NT2/D1 (cell line): ENCODE data around the gene PHYKPL.

Experiments
- DNase-seq: peaks from one replicate; pipeline ENCODE4 v3.0.0-alpha.2; 2011; ENCODE audit warnings: low read depth, low spot score
- H3K27me3 ChIP-seq: 2 replicates; pipeline ENCODE4 v1.6.0; 2011; ENCODE audit warnings: mild to moderate bottlenecking; ENCODE audit not compliant: insufficient read length, insufficient read depth
- H3K36me3 ChIP-seq: 2 replicates; pipeline ENCODE4 v1.6.1; 2011; ENCODE audit warnings: mild to moderate bottlenecking, low read length, mixed read lengths; ENCODE audit not compliant: insufficient read depth, insufficient read length
- H3K4me1 ChIP-seq: 2 replicates; pipeline ENCODE4 v1.5.1; 2011; ENCODE audit not compliant: insufficient read depth, insufficient read length
- H3K4me3 ChIP-seq: 2 replicates; pipeline ENCODE4 v1.5.1; 2011; ENCODE audit warnings: low read depth; ENCODE audit not compliant: insufficient read length
- H3K9ac ChIP-seq: 2 replicates; pipeline ENCODE4 v1.6.0; 2011; ENCODE audit warnings: low read depth; ENCODE audit not compliant: insufficient read length
- H3K9me3 ChIP-seq: 2 replicates; pipeline ENCODE4 v1.5.1; 2011; ENCODE audit warnings: mild to moderate bottlenecking, low read length; ENCODE audit not compliant: insufficient read depth
- SUZ12 ChIP-seq: IDR thresholded peaks from 2 replicates; pipeline ENCODE4 v1.6.1; 2011; ENCODE audit not compliant: insufficient read length, insufficient read depth; ENCODE audit errors: extremely low read depth
- YY1 ChIP-seq: IDR thresholded peaks from 2 replicates; pipeline ENCODE4 v1.6.1; 2011; ENCODE audit not compliant: insufficient read length, insufficient read depth
- ZNF274 ChIP-seq: IDR thresholded peaks from 2 replicates; pipeline ENCODE4 v1.6.1; 2011; ENCODE audit warnings: mild to moderate bottlenecking, low read depth, low read length

The PHYKPL gene

DNA sequence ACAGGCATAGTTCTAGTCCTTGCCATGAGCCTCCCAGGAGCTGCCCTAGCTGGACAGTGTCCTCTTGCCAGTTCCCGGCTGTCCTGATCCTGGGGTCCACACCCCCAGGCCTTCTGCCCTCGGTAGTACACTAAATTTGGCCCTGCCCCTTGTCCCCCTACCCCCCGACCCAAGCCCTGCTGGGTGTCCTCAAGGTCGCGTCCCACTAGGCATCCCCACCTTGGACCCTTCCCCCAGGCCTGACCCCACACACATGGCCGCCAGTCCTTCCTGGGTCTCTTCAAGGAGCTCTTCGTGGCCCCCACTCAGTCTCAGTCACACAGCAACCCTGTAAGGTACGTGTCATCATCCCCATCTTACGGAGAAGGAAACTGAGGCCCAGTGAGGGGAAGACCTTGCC, 40.0 kb upstream of the PHYKPL start:
- no peak for TF ChIP-seq ZNF274
- no peak for TF ChIP-seq YY1
- no peak for TF ChIP-seq SUZ12
- Histone ChIP-seq H3K9ac (no peak overlapping the region), H3K4me1 (peaks cover 7% of the 10 kb centered on the region), H3K27me3 (peaks cover 6% of the 10 kb centered on the region), H3K4me3 (no peak overlapping the region), H3K36me3 (no peaks in the 10 kb centered on the region), H3K9me3 (peaks cover 10% of the 10 kb centered on the region; the same call in 1 of the 2 replicates)
- DNase-seq: no peak

DNA sequence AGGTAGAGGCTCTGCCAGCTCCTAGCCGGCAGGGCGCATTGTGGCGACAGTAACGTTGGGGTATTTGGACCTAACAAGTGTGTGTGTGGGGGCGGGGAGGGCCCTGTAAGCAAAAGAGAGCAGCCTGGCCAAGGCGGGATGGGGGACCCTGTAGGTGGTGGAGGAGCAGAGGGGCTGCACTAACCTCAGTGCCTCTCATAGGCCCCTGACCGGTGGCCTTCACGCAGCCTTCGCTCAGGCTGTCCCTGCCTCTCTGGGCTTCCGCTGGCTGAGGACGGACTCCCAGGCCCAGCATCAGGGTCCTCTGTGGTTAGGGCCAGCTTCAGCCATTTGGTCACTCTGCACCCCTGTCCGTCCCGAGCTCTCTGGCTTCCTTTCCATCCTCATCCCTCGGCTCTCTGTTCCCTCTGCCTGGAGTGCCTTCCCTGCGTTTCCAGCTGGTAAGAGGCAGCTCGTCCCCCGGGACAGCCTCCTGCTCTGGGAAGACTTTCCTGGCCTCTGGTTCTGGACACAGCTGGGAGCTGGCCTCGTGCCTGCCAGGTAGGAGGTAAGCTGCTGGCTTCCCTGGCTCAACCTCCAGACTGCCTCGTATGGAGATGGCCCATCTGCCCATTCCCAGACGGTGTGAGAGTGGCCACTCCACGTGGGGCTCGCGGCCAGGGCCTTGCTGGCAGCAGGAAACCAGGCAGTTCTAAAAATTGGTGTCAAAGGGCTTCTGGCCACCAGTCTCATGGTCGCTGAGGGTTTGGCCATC, 39.3 kb upstream of the PHYKPL start:
- no peak overlapping the region for H3K9ac ChIP-seq

DNA sequence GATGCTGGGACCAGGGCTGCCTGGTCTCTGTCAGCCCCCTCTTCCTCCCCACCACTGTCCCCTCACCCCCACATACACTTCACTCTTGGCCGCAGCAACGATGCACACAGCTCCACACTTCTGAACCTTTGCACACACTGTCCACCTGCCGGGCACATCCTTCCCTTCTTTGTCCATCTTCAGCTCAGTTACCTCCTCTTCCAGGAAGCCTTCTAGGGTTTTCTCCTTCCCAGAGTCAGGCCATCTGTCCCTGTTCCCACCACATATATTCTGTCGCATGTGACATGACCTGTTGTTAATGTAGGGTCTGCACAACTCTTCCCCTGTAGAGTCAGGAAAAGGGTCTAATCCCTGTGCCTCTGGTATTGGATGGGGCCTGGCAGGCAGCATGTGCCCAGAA, 38.6 kb upstream of the PHYKPL start:
- no peak overlapping the region for H3K9ac ChIP-seq
- H3K36me3 ChIP-seq: no peaks in the 10 kb centered on the region
- DNase-seq: no peak
- peaks cover 10% of the 10 kb centered on the region; the same call in 1 of the 2 replicates for H3K9me3 ChIP-seq
- H3K27me3 ChIP-seq: peaks cover 3% of the 10 kb centered on the region
- peaks cover 7% of the 10 kb centered on the region for H3K4me1 ChIP-seq
- TF ChIP-seq ZNF274 (no peak), SUZ12 (no peak), YY1 (no peak)
- H3K4me3 ChIP-seq: no peak overlapping the region

More for the DNA sequence above, 39.3 kb upstream of the PHYKPL start:
- peaks cover 3% of the 10 kb centered on the region for H3K27me3 ChIP-seq
- DNase-seq: no peak
- H3K4me3 ChIP-seq: no peak overlapping the region
- no peak for TF ChIP-seq SUZ12
- no peak for TF ChIP-seq YY1
- no peak for TF ChIP-seq ZNF274
- H3K36me3 ChIP-seq: no peaks in the 10 kb centered on the region
- peaks cover 10% of the 10 kb centered on the region; the same call in 1 of the 2 replicates for H3K9me3 ChIP-seq
- H3K4me1 ChIP-seq: peaks cover 7% of the 10 kb centered on the region

DNA sequence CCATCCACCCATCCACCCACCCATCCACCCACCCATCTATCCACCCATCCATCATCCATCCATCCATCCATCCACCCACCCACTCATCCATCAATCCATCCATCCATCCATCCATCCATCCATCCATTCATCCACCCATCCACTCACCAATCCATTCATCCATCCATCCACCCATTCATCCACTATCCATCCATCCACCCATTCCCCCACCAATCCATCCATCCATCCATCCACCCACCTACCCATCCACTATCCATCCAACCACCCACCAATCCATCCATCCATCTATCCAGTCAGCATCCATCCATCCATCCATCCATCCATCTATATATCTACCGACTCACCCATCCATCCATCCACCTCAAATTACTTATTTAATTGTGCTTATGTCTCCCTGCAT, 36.9 kb upstream of the PHYKPL start:
- no peak overlapping the region for H3K9ac ChIP-seq
- H3K27me3 ChIP-seq: peaks cover 3% of the 10 kb centered on the region
- TF ChIP-seq SUZ12: no peak
- no peak for TF ChIP-seq YY1
- TF ChIP-seq ZNF274: no peak
- H3K9me3 ChIP-seq: no peaks in the 10 kb centered on the region
- no peak for DNase-seq
- H3K4me3 ChIP-seq: no peak overlapping the region
- no peaks in the 10 kb centered on the region for H3K36me3 ChIP-seq
- H3K4me1 ChIP-seq: peaks cover 7% of the 10 kb centered on the region

GRCh38 chr5:178267876-178268275, 35.3 kb upstream of the PHYKPL start:
- Histone ChIP-seq H3K36me3 (no peaks in the 10 kb centered on the region), H3K27me3 (peaks cover 9% of the 10 kb centered on the region), H3K9ac (no peak overlapping the region), H3K9me3 (no peaks in the 10 kb centered on the region), H3K4me1 (no peaks in the 10 kb centered on the region), H3K4me3 (no peak overlapping the region)
- no peak for DNase-seq
- no peak for TF ChIP-seq YY1
- TF ChIP-seq ZNF274: no peak
- no peak for TF ChIP-seq SUZ12

GRCh38 chr5:178267245-178267644, 34.6 kb upstream of the PHYKPL start:
- DNase-seq: no peak
- H3K27me3 ChIP-seq: peaks cover 14% of the 10 kb centered on the region
- H3K9me3 ChIP-seq: no peaks in the 10 kb centered on the region
- TF ChIP-seq YY1: no peak
- TF ChIP-seq ZNF274: no peak
- TF ChIP-seq SUZ12: no peak
- H3K36me3 ChIP-seq: no peaks in the 10 kb centered on the region
- no peak overlapping the region for H3K9ac ChIP-seq
- H3K4me1 ChIP-seq: no peaks in the 10 kb centered on the region
- H3K4me3 ChIP-seq: no peak overlapping the region

GRCh38 chr5:178266581-178266980, 34.0 kb upstream of the PHYKPL start:
- H3K9me3 ChIP-seq: no peaks in the 10 kb centered on the region
- no peaks in the 10 kb centered on the region for H3K36me3 ChIP-seq
- peaks cover 15% of the 10 kb centered on the region for H3K27me3 ChIP-seq
- no peaks in the 10 kb centered on the region for H3K4me1 ChIP-seq
- H3K9ac ChIP-seq: no peak overlapping the region
- DNase-seq: no peak
- TF ChIP-seq SUZ12: no peak
- TF ChIP-seq YY1: no peak
- no peak for TF ChIP-seq ZNF274
- no peak overlapping the region for H3K4me3 ChIP-seq

DNA sequence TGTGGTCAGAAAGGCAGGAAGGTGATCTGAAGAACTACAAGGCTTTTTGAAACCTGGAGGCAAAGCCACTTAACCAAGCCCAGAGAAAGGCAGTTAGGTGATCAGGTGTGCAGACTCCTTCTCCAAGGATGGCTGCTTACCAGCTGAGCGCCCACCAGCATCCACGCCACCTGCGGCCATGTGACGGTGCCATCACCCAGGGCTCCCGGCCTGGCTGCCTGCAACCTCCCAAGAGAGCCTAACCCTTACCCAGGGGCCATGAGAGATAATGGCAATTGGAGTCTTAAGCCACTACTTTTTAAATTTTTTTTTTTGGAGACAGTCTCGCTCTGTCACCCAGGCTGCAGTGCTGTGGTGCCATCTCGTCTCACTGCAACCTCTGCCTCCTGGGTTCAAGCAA, 33.1 kb upstream of the PHYKPL start:
- peaks cover 12% of the 10 kb centered on the region for H3K27me3 ChIP-seq
- H3K9ac ChIP-seq: no peak overlapping the region
- no peaks in the 10 kb centered on the region for H3K4me1 ChIP-seq
- TF ChIP-seq ZNF274 (no peak), YY1 (no peak), SUZ12 (no peak)
- H3K9me3 ChIP-seq: no peaks in the 10 kb centered on the region
- DNase-seq: no peak
- H3K4me3 ChIP-seq: no peak overlapping the region
- H3K36me3 ChIP-seq: no peaks in the 10 kb centered on the region
